GM18909 (cell line): ENCODE results near the gene ZNF407.

Experiments used
- ATAC-seq: cut with Tn5 transposase; IDR thresholded peaks from one replicate; pipeline ENCODE4 v1.9.1; 2021; ENCODE audit warnings: mild to moderate bottlenecking; ENCODE audit not compliant: unreplicated experiment, poor library complexity

The ZNF407 gene

DNA sequence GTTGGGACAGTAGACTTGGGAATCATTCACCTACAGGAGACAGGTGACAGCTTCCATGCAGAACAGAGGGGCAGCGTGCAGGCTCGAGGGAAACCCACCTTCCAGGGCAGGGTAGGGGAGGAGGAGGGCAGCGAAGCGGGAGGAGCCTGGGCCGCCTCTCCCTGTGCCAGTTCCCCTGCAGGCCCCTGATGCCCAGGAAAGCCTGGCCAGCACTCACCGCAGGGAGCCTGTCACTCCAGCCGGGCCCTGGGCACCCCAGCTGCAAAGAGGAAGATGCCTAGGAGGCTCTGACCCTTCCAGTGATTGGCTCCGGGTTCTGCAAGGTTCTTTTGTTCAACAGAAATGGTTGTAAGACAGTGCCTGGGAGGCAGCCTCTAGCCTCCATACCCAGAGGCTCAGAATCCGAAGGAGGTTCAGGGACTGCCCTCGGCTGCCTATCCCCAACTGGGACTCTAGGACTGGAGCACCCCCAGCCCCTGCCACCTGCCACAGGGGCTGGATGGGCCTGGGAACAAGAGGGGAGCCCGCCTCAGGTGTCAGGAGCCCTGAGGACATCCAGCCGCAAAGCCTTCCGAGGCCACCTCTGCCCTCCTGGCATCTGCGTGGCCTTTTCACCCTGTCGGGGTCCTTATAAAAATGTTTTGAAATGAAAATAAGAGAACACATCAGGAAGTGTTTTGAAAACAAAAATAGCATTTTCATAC is 508.0 kb downstream of the ZNF407 start:
- ATAC-seq, result no peak

DNA sequence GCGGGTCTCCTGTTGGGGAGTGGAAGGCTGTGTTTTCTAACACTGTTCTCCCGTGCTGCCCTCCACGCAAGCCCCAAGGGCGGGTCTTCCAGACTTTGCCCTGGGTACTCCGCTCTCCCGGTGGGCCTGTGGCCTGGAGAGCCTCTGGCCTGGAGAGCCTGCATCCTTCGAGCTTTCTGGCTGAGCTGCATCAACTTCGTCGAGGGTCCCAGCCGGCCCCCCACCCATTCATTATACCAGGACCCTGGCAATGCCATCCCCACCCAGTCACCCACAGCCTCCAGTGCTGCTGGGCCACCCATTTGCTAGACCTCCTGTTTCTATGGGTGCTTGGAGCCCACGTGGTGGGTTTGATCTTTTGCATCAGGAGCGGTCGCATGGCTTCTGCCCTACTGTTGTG is 509.1 kb downstream of the ZNF407 start:
- ATAC-seq, result no peak

DNA sequence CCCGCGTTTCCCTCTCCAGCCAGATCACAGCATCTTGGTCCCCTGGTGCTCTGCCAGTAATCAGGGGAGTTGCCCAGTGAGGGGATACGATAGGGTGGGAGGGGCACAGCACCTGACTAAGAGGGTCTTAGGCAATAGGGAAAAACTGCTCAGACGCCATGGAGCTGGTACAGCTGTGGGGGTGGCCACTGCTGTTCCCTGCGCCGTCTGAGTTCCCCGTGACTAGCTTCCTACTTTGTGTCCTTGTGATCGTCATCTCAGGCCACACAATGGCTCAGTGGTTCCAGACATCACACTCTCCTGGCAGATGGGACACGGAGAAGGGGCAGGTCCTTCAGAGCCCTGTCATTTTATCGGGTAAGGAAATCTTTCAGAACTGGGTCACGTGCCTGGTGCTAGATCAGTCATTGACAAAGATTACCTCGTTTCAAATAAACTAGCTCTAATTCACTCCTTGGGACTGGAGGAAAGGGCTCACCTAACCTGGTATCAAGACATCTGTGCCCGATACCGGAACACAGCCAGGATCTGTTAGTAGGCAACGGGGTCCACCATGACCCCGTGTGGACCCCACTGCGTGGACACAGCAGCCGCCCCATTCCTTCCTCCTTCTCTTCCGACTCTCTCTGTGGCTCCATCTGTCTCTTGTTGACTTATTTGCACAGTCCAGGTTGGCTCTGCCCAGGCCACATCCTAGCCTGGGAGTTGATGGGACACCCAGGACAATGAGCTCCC is 509.7 kb downstream of the ZNF407 start:
- ATAC-seq, result no peak

DNA sequence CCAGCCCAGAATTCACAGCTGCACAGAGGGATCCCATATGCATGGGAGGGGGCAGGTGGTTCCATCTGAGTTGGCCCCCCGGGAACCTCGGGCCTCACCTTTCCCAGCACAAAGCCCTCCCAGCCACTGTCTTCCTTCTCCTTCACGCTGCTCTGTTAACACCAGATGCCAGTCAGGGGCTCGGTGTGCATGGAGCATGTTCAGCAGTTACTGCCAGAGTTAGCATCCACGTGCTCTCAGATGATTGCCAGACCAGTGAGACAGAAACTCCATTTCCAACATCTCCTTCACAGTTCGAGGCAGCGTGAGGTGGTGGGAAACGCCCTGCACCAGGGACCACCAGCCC is 510.2 kb downstream of the ZNF407 start:
- ATAC-seq, result no peak

DNA sequence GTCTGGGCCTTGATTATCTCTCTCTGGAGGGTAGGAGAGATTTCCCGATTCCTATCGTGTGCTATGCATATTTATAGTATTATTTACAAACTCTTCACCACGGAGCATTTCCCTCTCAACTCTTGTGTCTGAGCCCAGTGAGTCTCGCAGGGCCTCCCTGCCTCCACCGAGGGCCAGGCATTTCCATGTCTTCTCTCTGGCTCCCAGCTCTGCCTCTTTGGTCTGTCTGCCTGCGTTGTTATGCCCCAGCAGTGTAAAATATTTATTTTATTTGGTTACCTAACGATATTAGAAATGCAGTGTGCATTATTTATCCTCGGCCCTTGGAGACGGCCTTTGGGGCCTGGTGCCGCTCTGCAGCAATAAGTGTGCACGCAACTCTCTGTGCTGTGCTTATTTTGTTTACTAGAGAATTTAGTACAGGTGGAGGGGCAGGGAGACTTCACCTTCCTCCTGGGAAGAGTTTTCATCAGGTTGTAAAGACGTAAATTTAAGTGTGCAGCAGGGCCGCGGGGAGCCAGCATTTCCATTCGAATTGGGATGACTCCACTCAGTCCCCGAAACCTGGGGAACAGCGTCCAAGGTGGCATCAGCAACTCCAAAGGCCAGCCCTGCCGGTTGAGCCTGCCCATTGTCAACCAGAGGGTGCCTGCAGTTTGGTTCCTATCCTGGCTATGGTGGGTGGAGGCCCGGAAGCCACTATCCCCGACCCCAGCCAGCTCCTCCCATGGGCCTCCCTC is 511.1 kb downstream of the ZNF407 start:
- no peak for ATAC-seq

DNA sequence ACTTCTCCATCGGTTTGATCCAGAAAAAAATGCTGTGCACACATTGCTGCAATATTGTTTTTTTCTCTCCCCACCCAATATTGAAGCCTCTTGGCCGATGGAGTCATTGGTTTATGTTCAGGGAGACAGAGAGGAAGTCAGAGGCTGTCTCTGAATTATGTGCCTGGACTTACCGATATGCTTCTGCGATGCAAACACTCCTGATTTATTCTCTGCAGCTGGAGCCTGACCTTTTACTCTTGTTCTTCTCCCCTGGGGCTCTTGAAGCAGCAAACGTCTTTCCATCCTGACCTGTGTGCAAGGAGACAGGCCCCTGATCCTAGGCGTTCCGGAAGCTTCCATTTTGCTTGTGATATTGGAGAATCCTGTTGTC is 511.6 kb downstream of the ZNF407 start:
- ATAC-seq, result no peak

DNA sequence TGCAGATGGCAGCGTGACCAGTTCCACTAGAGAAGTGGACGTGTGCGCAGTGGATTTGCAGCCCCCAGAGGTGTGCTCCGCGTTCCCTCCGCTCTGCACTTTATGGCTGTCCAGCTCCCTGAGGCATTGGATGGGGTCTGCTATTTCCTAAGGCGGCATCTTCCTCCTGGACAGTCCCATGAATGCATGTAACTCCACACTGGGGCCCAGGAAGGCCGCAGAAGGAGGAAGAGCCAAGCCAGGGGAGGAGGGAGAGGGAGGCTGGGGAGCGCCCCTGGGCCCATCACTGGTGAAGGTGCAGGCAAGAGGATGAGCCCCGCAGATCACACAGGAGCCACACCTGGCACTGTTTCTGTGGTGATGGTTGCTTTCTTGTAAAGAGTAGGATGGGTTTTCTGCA is 512.1 kb downstream of the ZNF407 start:
- ATAC-seq, result no peak

DNA sequence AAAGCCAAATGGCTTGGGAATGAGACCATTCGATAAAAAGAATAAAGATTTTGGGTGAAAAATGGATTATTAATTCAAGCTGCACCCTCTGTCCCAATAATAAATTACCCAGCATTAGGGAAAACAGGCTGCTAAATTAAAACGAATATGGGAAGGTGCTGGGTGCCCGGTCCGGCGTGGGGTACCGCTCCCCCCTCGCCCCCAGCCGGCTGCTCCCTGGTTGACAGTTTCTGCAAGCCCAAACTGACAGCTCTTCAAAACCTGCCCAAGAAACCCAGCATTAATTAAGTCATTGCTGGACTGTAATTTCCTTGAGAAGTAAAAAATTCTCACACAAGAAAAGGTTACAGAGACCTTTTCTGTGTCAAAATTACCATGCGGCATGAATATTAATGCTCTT is 512.6 kb downstream of the ZNF407 start:
- ATAC-seq, result no peak

DNA sequence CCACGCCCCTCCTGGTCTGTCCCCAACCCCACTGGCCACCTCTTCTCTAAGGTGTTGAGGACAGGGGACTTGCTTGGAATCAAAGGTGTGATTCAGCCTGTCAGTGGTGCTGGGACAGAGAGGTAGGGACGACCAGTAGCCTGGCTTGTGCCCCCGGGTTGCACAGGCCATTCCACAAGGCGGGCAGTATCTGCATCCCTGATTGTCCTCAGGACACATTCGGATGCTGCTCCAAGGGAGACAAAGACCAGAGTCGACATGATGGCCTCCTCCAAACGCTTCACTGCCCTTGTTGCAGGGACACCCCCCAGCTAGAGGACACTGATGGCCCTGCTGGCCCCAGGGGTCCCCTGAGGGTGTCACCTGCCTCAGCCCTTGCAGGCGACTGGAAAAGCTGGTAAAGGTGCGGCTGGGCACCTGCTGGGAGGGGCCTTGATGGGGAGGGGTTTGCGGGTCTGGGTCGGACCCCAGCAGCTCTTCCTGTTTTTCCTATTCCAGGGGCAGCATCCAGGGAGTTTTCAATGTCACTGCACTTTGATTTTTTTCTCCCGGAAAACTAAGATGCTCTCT is 513.3 kb downstream of the ZNF407 start:
- no peak for ATAC-seq

DNA sequence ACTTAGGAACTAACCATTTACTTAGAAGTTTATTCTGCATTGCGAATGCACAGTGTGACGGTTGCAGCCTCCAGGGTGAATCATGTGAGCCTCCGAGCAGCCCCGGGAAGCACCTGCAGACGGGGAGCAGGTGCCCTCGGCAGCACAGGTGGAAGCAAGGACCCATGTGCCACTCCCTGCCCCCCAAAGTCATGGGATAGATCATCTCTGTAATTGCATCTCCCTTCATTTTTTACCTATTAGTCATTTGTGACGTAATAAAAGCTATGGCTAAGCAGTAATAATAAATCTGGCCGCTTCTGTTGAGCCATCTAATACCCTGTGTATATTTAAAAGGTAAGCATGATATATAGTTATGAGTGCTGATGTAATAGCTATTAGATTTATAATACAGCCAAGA is 514.1 kb downstream of the ZNF407 start:
- ATAC-seq, result no peak

DNA sequence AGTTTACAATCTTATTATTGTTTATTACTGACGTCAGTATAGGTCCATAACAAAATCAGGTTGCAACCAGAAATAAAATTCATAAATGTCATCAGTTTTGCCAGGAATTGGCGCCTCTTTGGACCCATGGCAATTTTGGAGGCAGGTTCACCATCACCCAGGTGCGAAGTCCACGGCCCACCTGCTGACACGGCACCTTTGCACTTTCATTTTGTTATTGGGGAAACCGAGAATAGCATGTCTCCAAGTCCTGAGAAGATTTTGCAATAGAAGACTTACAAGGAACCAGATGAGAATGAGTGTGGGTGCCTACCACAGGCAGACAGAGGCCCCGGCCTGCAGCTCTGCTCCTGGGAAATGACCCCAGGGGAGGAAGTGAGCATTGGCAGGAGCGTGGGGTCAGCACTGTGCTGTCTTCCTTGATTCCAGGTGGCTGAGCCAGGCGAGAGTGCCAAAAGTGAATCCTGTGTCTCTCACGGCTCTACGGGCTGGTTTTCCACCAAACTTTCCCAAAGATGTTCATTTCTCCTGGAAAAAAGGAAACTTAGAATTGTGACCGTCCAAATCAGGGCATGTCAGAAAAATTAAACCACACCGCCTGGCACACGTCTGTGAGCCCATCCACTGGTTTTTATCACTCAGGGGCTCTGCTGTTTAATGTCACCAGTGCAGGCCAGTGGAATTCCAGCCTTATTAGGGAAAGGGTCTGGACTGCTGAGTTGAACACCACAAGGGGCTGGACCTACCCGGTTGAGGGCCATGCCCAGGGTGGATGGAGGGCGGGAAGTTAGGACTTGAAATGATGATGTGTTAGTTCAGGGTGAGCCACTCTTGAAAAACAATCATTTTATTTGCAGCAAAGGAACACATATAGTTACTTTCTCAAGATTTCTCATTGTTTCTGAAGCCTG is 514.8 kb downstream of the ZNF407 start:
- ATAC-seq, result no peak

DNA sequence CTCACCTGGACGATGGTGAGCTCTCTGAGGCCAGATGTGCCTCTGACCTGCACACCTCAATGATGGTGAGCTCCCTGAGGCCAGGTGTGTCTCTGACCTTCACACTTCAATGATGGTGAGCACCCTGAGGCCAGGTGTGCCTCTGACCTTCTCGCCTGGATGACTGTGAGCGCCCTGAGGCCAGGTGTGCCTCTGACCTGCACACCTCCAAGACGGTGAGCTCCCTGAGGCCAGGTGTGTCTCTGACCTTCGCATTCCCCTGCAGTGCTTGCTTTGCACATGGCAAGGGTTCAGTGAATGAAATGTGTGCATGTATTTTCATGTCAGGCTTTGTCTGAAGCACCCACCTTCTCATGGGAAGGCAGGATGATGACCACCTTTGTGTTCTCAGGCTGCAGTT is 515.8 kb downstream of the ZNF407 start:
- ATAC-seq, result no peak

DNA sequence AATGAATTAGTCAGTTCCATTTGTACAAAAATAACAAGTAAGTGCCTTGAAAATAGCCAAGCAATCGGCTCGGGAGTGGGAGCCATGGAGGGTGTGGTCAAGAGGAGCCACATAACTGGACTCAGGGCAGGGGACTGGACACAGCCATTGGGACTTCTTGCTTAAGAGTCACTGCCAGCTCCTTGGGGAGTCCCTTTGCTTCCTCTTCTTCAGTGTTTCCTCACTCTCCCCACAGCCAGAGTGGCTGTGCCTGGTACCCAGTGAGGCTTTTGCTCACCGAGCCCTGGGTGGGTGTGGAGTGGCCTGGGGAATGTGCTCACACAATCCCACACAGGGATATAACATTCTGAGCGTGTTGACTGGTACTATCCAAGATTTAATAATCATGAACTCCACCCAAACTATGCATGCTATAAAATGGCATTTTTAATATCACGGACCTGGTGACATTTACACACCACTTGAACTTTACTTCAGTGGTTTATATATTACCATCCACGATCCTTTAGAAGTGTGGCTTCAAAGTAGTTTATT is 516.6 kb downstream of the ZNF407 start:
- ATAC-seq, result no peak
